RKO (cell line): ENCODE measurements around the gene DRD3.

Experiments used
- DNase-seq: peaks from one replicate; pipeline ENCODE4 v3.0.0-alpha.2; 2016; ENCODE audit warnings: low spot score

Gene DRD3

DNA sequence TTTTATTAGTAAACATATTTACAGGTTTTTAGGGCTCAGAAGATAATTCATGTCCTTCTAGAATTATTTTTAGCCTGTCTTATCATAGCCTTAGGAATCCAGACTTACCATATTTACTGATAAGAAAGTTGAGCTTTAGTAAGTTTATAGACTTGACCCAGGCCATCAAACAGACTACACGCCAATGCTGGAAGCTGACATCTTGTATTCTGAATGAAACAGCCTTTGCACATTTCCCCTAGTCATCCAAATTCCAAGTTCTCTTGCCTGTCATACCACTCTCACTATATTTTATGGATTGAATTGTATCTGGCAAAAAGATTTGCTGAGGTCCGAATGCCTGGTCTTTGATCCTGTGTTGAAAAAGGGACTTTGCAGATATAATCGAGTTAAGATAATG is 58.6 kb downstream of the DRD3 start:
- no peak for DNase-seq

DNA sequence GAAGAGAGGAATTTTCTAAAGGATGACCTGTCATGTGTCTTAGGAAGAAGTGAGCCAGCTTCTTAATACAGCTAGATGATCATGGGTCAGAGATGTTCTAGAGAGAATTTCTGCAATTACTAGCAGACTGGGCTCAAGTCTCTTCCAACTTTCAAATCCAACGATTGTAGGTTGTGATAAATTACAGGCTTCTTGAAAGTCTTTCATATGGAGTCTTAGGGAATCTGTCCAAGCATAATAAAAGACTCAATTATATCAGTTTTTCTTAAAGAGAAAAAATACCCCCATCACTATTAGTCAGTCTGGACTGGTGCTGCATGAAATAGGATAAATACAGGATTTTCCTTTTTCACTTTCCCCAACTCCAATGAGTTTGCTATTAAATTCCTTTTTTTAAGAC is 59.1 kb downstream of the DRD3 start:
- no peak for DNase-seq

DNA sequence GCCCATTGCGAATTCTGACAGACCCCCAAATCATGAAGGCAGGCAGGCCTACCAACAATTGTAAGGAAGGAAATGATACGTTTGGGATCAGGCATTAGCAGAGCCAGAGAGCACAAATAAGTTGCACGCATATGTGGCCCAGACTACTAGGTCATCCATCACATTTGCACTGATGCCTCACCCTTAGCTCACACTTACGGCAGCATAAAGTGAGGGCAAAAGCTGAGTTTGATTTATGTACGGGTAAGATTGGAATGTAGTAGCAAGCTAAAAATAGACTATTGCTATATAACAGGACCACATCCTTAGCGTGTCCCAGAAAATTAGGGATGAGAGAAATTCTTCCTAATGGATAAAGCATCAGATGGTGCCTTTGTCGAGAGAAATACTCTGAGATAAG is 63.7 kb downstream of the DRD3 start:
- DNase-seq: no peak

DNA sequence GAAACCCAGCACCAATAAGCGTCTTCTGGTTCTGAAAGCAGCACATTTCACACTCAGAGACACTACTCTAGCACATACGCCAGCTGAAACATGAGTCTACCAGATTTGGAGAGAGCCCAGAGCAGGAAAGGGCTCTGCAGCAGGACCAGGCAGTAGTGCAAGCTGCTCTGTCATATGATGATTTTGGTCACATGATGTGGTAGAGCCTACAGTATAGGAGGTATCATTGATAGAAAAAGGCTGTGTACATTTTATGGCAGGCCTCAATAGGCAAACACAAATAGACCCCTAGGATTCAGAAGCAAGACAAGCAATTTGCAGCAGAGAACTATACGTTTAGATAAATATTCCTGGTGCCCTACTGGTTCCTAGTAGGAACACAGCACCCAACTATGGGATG is 64.1 kb downstream of the DRD3 start:
- DNase-seq: no peak

DNA sequence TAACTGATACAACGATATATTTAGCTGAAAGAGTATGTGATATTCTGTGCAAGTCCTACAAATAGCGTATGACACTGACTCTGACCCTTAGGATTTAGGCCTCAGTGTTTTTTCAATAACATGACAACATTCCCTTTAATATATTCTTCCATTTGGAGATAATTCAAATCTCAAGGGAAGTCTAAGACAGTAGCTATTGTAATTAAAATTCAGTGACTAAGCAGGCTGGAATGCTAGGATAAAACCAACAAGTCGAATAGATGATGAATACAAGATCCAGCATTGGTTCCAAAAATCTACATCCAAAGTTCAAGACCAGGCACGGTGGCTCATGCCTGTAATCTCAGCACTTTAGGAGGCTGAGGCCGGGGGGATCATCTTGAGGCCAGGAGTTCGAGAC is 66.2 kb downstream of the DRD3 start:
- peak; percentile 14 for DNase-seq

DNA sequence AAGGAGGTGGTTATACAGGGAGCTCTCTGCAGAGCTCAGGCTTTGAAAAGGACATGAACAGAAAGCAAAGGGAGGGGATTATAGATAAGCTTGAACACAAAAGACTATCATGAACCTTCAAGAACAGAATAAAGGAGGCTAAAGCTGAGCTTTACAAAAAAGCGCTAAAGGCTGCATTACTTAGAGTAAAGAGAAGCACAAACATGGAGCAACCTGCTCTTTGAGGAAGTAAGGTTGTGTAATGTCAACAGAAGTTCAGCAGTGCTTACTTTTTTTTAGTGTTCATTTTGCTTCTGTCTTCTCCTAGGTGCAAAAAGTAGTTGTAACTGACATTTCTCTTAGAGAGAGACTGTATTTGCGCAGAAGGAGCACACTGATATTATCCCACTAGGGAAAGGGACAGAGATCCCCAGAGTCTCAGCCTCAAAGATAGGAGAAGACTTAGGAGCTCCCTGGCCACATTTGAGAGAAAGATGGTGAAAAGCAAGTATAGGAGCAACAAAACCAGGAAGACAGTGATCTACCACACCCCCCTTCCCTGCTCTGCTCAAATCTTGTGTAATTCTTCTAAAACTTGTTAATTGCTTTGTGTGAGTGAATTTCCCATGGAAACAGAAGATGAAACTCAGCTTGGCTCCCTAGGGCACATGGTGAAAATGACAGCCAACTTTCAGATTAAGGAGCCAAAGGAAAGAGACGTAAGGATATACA is 67.6 kb downstream of the DRD3 start:
- DNase-seq: no peak

DNA sequence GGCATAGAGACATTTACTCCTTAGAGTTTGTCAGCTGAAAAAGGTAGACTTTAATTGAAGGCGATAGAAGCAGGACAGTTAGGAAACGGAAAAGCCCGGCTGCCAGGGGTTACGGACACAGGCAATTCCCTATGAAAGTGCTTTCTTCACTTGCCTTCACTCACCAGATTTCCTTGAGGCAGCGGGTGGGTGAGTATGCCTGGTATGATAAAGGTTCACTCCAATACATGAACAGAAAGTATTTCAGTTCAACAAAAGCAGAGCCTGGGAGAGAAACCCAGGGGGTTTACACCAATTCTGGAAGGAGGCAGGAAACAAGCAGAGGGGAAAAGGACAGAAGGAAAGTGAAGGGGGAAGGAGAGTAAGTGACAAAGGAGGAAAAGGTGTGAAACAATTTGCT is 68.4 kb downstream of the DRD3 start:
- no peak for DNase-seq

DNA sequence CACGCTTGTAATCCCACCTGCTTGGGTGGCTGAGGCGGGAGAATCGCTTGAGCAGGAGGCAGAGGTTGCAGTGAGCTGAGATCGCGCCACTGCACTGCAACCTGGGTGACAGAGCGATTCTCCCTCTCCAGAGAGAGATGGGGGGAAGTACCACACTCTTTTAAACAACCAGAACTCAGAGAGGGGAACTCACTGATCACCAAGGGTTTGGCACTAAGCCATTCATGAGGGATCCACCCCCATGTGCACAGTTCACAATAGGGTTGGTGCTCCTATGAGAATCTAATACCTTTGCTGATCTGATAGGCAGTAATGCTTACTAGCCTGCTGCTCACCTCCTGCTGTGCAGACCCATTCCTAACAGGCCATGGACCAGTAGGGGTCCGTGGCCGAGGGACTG is 70.7 kb downstream of the DRD3 start:
- DNase-seq: no peak

DNA sequence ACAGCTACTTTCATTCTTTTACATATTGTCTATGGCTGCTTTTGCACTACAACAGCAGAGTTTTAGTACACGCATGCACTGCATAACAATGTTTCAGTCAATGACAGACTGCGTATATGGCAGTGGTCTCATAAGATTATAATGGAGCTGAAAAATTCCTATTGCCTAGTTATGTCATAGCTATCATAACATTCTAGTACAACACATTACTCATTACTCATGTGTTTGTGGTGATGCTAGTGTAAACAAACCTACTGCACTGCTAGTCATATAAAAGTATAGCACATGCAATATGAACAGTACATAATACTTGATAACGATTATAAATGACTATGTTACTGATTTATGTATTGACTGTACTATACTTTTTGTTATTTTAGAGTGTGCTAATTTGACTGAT is 74.4 kb downstream of the DRD3 start:
- DNase-seq: no peak

DNA sequence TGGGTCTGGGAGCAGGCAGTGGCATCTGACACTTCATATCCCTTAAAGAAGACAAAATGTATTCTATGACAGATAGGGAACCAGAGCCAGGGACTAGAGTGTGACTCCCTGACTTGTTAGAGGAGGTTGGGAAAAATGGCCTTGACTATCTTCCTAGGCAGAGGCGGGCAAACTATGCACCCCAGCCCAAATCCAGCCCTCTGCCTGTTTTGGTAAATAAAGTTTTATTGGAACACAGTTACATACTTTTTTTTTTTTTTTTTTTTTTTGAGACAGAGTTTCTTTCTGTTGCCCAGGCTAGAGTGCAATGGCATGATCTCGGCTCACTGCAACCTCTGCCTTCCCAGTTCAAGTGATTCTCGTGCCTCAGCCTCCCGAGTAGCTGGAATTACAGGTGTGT is 75.0 kb downstream of the DRD3 start:
- no peak for DNase-seq

DNA sequence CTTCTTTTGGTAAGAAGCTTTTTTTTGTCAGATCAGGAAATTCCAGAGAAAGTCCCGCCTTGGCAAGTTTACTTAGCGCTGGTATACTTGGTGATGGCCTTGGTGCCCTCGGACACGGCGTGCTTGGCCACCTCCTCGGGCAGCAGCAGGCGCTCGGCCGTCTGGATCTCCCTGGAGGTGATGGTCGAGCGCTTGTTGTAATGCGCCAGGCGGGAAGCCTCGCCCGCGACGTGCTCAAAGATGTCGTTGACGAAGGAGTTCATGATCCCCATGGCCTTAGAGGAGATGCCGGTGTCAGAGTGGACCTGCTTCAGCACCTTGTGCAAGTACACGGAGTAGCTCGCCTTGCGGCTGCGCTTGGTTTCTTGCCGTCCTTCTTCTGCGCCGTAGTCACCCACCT is 75.7 kb downstream of the DRD3 start:
- no peak for DNase-seq

DNA sequence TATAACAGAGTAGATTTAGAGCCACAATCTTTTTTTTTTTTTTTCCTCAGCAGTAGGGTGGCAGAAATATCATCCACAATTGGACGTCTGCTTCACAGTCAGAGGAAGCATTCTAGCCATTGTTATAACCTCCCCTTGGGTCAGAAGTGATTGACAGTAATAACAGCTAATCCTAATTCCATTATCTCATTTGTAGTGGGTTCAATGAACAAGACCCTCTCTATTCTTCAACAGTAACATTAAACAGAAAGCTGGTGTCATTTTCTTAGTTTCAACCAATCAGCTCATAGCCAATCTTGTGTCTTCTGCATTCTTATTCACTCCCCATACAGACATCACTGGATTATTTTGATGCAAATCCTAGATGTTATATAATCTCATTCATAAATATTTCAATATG is 77.8 kb downstream of the DRD3 start:
- no peak for DNase-seq

DNA sequence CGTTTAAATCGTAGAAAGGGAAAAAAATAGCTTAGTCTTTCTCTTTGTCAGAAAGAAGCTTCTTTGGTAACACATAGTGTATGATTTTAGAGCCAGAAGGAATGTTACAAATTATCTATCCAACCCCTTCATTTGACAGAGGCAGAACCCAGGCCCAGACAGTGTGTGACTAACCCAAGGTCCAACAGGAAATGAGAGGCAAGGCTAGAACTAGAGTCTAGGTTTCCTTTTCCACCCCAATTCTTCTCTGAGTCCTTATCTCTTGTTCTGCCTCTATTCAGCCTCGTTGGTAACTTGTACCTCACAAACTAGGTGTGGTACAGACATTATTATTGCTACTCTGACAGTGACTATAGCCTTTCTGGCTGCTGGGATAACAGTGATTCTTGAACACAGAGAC is 83.1 kb downstream of the DRD3 start:
- DNase-seq: no peak

DNA sequence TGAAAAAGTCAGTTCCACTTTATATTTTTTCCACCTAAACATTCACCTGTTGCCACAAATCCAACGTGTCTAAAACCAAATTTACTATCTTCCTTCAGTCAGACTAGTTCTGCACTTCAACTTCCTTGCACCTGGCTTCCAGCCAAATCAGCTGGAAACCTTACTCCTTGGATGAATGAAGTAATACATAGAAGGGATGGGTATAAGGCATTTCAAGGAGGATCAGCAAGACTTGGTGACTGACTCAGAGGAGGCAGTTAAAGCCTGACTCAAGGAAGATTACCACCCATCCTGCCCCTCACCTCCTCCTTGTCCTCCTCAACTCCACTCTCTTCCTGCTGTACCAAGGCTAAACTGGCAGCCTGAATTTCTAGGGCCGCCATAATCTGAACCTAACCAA is 85.3 kb downstream of the DRD3 start:
- DNase-seq: peak; percentile 55

DNA sequence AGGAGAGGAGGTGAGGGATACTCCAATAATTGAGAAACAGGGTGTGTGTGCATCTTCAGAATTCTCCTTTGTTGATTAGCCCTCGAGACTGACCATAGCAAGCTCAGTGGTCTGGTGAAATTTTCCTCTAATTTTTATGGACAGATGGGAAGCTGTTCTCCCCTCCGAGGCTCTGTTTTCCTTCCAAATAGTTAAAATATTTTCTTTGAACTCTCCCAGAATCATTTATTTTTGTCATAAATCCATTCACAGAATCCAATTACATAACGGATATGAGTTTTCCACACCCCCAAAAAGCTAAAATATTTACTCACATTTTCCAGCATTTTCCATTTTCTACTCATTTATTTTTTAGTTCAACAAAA is 85.9 kb downstream of the DRD3 start:
- DNase-seq: no peak

DNA sequence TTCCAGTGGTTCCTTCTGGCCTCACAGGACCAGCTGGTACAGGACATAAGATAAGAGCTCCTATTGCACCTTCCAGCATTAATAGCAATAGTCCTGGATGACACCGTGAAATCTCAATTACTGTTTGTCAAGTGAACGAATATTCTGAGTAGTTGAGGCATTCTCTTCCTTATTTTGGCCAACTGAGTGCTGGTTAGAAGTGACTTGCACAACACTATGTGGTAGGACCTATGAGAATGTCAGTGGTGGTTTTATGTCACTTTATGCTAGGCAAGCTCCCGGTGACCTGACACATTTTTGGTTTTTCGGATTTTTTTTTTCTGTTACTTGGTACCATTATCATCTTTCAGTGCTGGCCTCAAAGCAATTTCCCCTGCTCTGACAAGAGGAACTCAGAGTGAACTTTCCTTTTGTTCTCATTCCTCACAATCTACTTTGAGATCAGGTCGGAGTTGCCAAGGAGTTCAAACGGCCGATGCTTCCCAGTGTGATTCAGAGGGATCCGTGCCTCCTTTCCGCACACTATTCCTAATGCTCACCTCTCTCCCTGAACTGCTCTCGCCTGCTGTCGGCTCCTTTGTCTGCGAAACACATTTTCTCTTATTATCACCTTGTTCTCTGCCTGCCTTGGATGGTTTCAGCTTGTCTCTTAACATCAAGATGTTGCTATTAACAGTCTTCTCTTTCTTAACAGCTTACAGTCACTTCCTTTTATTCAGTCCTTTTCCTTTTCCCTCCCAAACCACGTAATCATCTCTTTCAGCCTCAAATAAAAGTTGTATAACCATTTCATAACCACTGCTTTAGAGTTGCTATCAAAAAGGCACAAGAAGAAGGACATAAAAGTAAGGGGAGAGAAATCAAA is 86.5 kb downstream of the DRD3 start:
- no peak for DNase-seq

DNA sequence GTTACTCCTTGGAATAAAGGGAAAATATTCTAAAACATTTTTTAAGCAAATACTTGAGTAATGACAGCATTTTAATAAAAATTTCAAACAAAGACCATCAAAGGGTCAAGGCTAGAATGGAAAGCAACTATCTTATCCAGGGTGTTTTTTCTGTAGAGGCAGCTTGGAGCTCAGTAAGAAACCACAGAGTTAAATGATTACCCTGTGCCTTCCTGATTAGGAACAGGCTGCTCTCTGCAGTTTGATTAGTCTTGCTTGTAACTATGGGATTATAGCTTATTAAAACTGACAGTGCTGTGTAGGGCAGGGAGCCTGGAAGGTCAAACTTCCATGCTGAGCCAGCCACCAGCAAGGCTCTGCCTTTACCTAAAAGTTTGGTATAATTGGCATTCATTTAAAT is 89.2 kb downstream of the DRD3 start:
- DNase-seq: no peak

DNA sequence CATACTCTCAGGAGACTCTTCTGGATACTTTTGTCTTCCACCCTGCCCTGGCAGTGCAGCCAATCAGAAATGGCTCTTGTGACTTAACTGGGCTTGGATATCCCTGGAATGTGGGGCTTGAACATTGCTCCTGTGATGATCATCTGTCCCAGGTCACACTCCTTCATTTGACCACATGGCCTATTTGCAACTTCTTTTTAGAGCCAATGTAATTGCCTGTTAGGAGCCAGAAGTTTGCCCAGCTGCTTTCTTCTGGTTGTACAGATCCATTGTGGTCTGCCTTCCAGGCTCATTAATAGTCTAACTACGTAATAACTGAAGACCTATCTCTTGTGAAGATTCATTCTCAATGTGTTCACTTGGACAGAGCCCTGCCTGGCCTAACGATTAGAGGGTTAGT is 92.5 kb downstream of the DRD3 start:
- no peak for DNase-seq

DNA sequence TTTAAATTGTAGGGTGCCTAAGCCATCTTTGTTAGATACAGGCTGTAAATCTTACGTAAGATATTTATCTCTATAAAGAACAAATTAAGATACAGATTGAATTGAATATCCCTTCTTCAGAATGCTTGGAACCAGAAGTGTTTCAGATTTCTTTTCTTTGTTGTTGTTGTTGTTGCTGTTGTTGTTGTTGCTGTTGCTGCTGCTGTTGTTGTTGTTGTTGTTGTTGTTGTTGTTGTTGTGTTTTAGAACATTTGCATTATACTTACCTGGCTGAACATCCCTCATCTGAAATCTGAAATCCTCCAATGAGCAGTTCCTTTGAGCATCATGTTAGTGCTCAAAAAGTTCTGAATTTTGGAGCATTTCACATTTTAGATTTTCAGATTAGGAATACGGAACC is 95.7 kb downstream of the DRD3 start:
- DNase-seq: no peak

DNA sequence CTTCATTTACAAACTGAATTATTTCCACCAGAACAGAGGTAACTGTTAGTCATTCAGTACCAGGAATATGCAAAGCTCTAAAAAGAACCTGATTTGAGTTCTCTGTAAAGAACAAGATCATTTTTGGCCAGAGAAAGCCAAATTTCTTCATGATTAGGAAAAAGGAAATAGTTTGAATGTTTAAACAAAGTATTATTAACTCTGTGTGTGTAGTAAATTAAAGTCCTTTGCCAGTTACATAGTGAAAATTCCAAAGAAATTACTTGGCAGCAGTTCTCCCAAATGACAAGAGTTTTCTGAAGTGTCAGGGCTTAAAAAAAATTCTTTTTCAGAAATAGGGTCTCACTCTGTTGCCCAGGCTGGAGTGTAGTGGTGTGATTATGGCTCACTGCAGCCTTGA is 97.8 kb downstream of the DRD3 start:
- DNase-seq: no peak

DNA sequence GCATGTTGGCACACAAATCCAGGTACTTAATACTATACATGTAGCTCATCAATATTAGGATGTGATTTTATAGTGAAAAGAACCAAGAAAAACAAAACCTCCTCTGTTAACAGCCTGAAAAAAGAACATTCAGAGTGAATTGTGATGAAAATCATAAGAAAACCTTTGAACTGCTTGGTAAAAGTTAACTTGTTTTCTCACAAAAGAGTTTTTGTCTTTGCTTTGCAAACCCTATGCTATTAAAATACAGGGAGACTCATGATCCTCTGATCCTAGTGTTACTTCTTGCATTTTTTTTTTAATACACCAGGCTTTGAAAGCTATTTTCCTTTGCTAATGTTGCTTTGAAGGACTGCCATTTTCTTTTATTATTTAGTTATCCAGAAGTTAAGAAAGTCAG is 98.7 kb downstream of the DRD3 start:
- DNase-seq: no peak

DNA sequence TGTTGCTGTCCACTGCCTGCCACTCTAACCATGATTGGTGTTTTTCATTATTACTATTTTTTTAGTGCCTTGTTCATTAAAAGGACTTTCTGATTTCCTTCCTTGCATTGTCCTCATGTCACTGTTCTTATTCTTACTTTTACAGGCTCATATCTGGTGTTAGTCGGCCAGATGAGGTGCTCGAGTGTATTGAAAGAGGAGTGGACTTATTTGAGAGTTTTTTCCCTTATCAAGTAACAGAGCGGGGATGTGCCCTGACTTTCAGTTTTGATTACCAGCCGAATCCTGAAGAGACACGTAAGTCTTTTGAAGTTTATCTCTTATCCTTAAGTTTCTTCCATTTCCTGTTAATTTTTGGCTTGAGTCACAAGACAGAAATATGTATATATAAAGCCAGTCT is 99.1 kb downstream of the DRD3 start:
- DNase-seq: no peak

DNA sequence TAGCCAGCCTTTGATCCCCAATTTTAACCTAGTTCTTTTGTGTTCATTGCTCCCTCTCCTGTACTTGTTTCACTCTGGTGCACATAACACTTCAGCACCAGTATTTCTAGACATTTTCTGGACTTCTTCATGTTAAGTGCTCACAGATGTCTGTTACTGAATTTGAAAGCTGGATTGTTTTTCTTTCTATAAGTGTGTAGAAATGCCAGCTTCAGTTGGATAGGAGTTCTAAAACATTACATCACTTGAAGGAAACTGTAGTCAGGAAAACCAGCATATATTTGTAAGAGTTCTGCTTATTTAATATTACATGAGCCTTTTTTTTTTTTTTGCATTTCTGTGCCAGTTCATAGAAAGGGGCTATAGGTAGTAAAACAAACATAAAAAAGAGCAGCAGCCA is 100.7 kb downstream of the DRD3 start:
- DNase-seq: no peak
